ENCODE results near the gene AGMO.

GRCh38 chr7:15556339-15557105 is 5.3 kb downstream of the AGMO start:
- TF ChIP-seq CTCF (conservative IDR thresholded peaks at IDR 0.05): no peak
- no peak for TF ChIP-seq ZFX (IDR thresholded peaks at IDR 0.05)
